Ascending aorta (tissue), 2 donors: ENCODE data around the gene ABCC4. TPM values are rescaled to one million over a fixed set of nuclear protein-coding genes. Genes with fewer than 3 reads are reported as not detected.

Experiments
- DNase-seq, 2 donors: peaks; one replicate each; pipeline ENCODE4 v3.0.0-alpha.2; 2019; ENCODE audit warnings: low spot score in 2 of 2
- H3K27ac ChIP-seq, 2 donors: fragments of 200-600 bp; sonication (generic); one replicate each; pipeline ENCODE4 v1.5.1; 2016 to 2017; ENCODE audit warnings: mild to moderate bottlenecking in 1 of 2
- H3K27me3 ChIP-seq: fragments of 200-600 bp; sonication (generic); one replicate; pipeline ENCODE4 v1.5.1; 2017
- H3K36me3 ChIP-seq, 2 donors: fragments of 200-600 bp; sonication (generic); one replicate each; pipeline ENCODE4 v1.5.1; 2016
- H3K4me1 ChIP-seq, 2 donors: fragments of 200-600 bp; sonication (generic); one replicate each; pipeline ENCODE4 v1.5.1; 2016 to 2017; ENCODE audit warnings: mild to moderate bottlenecking in 1 of 2
- H3K4me3 ChIP-seq, 2 donors: fragments of 200-600 bp; sonication (generic); one replicate each; pipeline ENCODE4 v1.5.1; 2016 to 2017; ENCODE audit warnings: mild to moderate bottlenecking in 1 of 2
- H3K9me3 ChIP-seq, 2 donors: fragments of 200-600 bp; sonication (generic); one replicate each; pipeline ENCODE4 v1.5.1; 2016
- intact Hi-C: fragments of 100-400 bp; cut with DNase I; formaldehyde crosslinking; loops from one replicate; pipeline ENCODE4 v1.15.1; 2023
- total RNA-seq: library from RNA; depleted of rRNA; stranded (reverse); fragments of >200 nt; gene quantifications from one replicate; pipeline ENCODE4 v1.1.0, GENCODE V29; 2016
- TF ChIP-seq, protein P1 (sequence below), 3 experiments: fragments of 200-600 bp in 2 of 3; fragments of 450-650 bp in 1 of 3; sonication (generic) in 2 of 3; IDR thresholded peaks; one replicate each; pipeline ENCODE4 v1.5.1; 2016 to 2019; ENCODE audit warnings: antibody characterized with exemption in 3 of 3, mild to moderate bottlenecking in 1 of 3, moderate library complexity in 1 of 3

The ABCC4 gene
- total RNA-seq, 1 donor from 2014 or later = 6.7 TPM

DNA sequence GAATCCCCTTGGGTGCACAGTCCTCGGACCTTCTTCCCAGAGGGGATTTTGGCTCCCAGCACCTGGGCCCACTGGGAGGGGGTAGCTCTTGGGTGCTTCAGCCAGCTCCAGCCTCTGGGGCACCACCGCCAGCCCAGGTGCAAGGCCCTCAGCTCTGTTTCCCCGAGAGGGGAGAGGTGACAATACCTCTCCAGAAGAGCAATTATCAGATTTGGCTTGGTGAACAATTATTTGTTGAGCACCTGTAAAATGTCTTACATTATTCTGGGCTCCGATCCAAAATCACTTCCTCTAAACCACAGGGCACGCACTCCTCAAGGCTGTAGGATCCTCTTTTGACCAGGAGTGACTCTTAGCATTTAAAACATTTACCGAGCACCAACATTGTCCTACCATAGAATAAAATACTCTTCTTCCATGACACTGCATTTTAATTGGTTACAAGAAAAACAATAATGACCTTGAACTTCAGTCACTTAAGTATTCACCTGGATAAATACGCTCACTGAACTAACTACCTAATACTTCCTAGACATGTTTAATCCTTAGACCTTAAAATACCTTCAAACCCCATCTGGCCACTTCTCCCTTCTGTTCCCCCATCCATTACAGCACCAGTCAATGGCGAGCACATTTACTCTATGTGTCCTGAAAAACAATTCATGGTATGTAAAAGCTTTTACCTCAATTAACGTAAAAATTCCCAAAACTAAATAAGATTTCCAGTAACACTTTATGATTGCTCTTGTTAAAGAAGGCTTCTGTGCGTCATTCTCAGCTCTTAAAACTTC lies 54.8 kb downstream of the ABCC4 start:
- no peaks in the 10 kb centered on the region for H3K4me1 ChIP-seq
- H3K9me3 ChIP-seq = no peaks in the 10 kb centered on the region
- H3K27ac ChIP-seq = no peak overlapping the region
- no peak for DNase-seq
- H3K36me3 ChIP-seq = no peaks in the 10 kb centered on the region
- no peaks in the 10 kb centered on the region for H3K27me3 ChIP-seq
- no peak overlapping the region for H3K4me3 ChIP-seq
- intact Hi-C loops = no loop called here
- TF ChIP-seq, protein P1, sequence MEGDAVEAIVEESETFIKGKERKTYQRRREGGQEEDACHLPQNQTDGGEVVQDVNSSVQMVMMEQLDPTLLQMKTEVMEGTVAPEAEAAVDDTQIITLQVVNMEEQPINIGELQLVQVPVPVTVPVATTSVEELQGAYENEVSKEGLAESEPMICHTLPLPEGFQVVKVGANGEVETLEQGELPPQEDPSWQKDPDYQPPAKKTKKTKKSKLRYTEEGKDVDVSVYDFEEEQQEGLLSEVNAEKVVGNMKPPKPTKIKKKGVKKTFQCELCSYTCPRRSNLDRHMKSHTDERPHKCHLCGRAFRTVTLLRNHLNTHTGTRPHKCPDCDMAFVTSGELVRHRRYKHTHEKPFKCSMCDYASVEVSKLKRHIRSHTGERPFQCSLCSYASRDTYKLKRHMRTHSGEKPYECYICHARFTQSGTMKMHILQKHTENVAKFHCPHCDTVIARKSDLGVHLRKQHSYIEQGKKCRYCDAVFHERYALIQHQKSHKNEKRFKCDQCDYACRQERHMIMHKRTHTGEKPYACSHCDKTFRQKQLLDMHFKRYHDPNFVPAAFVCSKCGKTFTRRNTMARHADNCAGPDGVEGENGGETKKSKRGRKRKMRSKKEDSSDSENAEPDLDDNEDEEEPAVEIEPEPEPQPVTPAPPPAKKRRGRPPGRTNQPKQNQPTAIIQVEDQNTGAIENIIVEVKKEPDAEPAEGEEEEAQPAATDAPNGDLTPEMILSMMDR (IDR thresholded peaks at IDR 0.05) = no peak

DNA sequence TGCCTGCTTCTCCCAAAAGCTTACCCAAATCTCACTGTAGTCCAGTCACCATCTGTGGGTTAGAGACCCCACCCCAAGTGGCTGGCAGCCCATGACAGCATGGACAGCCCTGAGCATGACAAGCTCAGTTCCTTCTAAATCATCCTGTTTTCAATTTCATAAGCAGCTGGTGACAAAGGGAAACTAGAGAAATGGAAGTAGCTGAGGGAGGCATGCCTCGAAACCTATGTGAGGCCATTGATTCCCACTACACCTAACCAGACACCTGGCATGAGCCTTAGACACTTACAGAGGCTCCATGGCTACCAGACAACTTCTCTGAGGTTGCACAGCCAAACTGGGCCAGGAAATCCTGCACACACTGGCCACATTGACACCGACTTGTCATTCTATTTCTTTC lies 56.2 kb downstream of the ABCC4 start:
- no peak for DNase-seq
- H3K27me3 ChIP-seq = no peaks in the 10 kb centered on the region
- TF ChIP-seq, protein P1 (IDR thresholded peaks at IDR 0.05) = no peak
- no peaks in the 10 kb centered on the region for H3K9me3 ChIP-seq
- H3K4me1 ChIP-seq = no peaks in the 10 kb centered on the region
- intact Hi-C loops = no loop called here
- no peak overlapping the region for H3K4me3 ChIP-seq
- no peak overlapping the region for H3K27ac ChIP-seq
- H3K36me3 ChIP-seq = no peaks in the 10 kb centered on the region

DNA sequence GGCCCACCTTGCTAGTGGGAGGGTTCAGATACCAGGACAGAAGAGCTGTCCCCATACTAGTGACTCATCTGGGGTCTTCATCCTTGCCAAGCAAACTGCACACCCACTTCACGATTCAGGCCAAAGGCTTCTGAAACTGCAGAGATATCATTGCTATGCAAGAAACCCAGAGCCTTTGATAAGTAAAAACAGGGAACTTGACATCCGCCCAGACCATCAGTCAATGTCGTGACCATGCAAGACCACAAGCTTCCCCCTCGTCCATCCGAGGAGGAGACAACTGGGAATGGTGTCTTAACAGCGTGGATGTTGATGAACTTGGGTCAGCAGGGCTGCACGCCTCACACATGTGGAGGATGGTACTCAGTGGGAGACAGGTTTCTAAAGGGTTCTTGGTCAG lies 58.0 kb downstream of the ABCC4 start:
- TF ChIP-seq, protein P1 (IDR thresholded peaks at IDR 0.05) = no peak
- no peaks in the 10 kb centered on the region for H3K36me3 ChIP-seq
- H3K9me3 ChIP-seq = no peaks in the 10 kb centered on the region
- no peaks in the 10 kb centered on the region for H3K4me1 ChIP-seq
- no peak for DNase-seq
- no peaks in the 10 kb centered on the region for H3K27me3 ChIP-seq
- H3K4me3 ChIP-seq = no peak overlapping the region
- intact Hi-C loops = no loop called here
- no peak overlapping the region for H3K27ac ChIP-seq

DNA sequence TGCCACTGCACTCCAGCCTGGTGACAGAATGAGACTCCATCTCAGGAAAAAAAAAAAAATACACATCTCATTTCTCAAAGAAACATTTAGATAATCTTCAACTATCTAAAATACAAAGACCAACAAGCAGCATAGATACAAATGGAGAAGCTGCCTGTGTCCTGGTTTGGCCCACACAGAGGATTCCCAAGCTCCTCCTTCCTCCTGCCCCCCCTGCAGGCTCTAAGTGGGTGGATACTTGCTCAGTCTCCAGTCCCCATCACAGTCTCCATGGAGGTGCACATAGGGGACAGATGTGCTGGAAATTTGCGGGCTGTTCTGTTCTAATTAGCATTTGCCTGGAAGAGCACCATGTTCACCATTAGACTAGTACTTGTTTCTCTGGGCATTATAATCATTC lies 59.9 kb downstream of the ABCC4 start:
- Histone ChIP-seq H3K9me3 (no peaks in the 10 kb centered on the region), H3K4me1 (no peaks in the 10 kb centered on the region), H3K4me3 (no peak overlapping the region), H3K27ac (no peak overlapping the region), H3K27me3 (no peaks in the 10 kb centered on the region), H3K36me3 (no peaks in the 10 kb centered on the region)
- TF ChIP-seq, protein P1 (IDR thresholded peaks at IDR 0.05) = no peak
- DNase-seq = no peak
- intact Hi-C loops = no loop called here

DNA sequence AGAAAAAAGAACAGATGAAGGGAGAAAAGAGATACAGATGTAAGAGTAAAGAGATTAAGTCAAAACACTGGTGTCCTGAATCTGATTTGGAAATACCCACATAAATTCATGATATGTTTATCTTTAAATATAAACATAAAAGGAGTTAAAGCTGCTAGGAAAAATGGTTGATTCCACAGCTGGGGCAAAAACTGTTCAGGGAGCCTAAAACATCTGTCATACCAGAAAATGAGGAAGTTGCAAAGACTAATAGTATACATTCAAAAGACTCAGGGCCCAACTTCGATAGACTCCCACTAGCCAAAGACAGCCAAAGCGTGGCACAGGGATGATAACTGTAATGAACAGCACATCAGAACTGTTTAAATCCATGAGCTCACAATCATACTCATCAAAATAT lies 62.0 kb downstream of the ABCC4 start:
- no peak overlapping the region for H3K4me3 ChIP-seq
- H3K4me1 ChIP-seq = no peaks in the 10 kb centered on the region
- no peak overlapping the region for H3K27ac ChIP-seq
- DNase-seq = no peak
- TF ChIP-seq, protein P1 (IDR thresholded peaks at IDR 0.05) = no peak
- no peaks in the 10 kb centered on the region for H3K9me3 ChIP-seq
- H3K27me3 ChIP-seq = no peaks in the 10 kb centered on the region
- intact Hi-C loops = no loop called here
- no peaks in the 10 kb centered on the region for H3K36me3 ChIP-seq
